Liver (tissue), 9 donors: ENCODE measurements around the gene ERBB4. TPM values are rescaled to one million over a fixed set of nuclear protein-coding genes. Genes with fewer than 3 reads are reported as not detected.

Source experiments
- DNase-seq: peaks from one replicate; pipeline ENCODE4 v3.0.0-alpha.2; 2017; ENCODE audit warnings: low spot score
- H3K27ac ChIP-seq, 2 donors: one replicate each; pipeline ENCODE4 v1.7.0; 2013; ENCODE audit warnings: inconsistent platforms in 2 of 2, low read length in 2 of 2, control low read depth in 1 of 2, low read depth in 1 of 2, mild to moderate bottlenecking in 1 of 2
- H3K27me3 ChIP-seq, 4 donors: one replicate each; pipeline versions ENCODE4 v1.6.1 to v1.7.0; 2013; ENCODE audit warnings: low read length in 3 of 4, inconsistent platforms in 1 of 4, mild to moderate bottlenecking in 1 of 4, moderate library complexity in 1 of 4; ENCODE audit not compliant: control insufficient read depth in 4 of 4, insufficient read depth in 4 of 4
- H3K36me3 ChIP-seq, 4 donors: one replicate each; pipeline versions ENCODE4 v1.6.1 to v1.7.0; 2013; ENCODE audit warnings: low read length in 3 of 4, mild to moderate bottlenecking in 3 of 4, low read depth in 1 of 4, moderate library complexity in 1 of 4; ENCODE audit not compliant: control insufficient read depth in 4 of 4, insufficient read depth in 3 of 4
- H3K4me1 ChIP-seq, 4 donors: one replicate each; pipeline versions ENCODE4 v1.6.1 to v1.7.0; 2013; ENCODE audit warnings: low read length in 3 of 4, mild to moderate bottlenecking in 3 of 4, moderate library complexity in 1 of 4; ENCODE audit not compliant: control insufficient read depth in 4 of 4, insufficient read depth in 4 of 4
- H3K4me3 ChIP-seq, 3 donors: one replicate each; pipeline versions ENCODE4 v1.6.1 to v1.7.0; 2013; ENCODE audit warnings: low read length in 3 of 3, control low read depth in 1 of 3, low read depth in 1 of 3, mild to moderate bottlenecking in 1 of 3
- H3K9ac ChIP-seq, 2 donors: one replicate each; pipeline ENCODE4 v1.7.0; 2013; ENCODE audit warnings: low read length in 2 of 2, mild to moderate bottlenecking in 2 of 2, moderate library complexity in 2 of 2, control low read depth in 1 of 2, low read depth in 1 of 2
- H3K9me3 ChIP-seq, 4 donors: one replicate each; pipeline versions ENCODE4 v1.6.1 to v1.7.0; 2013; ENCODE audit warnings: low read length in 3 of 4; ENCODE audit not compliant: control insufficient read depth in 4 of 4
- CTCF ChIP-seq: fragments of 150-350 bp; IDR thresholded peaks from 2 replicates; pipeline ENCODE4 v1.5.1; 2017; ENCODE audit warnings: improper control_type of control experiment, low read depth, low read length; ENCODE audit not compliant: missing input control
- EGR1 ChIP-seq, 2 donors: IDR thresholded peaks; 2 replicates each; pipeline ENCODE4 v1.6.1; 2016 to 2018; ENCODE audit warnings: antibody characterized with exemption in 2 of 2, low read depth in 2 of 2
- FOXA1 ChIP-seq: IDR thresholded peaks from 2 replicates; pipeline ENCODE4 v1.6.1; 2016; ENCODE audit warnings: antibody characterized with exemption
- FOXA2 ChIP-seq: IDR thresholded peaks from 2 replicates; pipeline ENCODE4 v1.6.1; 2016; ENCODE audit warnings: antibody characterized with exemption
- GABPA ChIP-seq, 2 donors: IDR thresholded peaks in 1 of 2; conservative IDR thresholded peaks in 1 of 2; 2 replicates each; pipeline ENCODE4 v1.6.1; 2016; ENCODE audit warnings: antibody characterized with exemption in 2 of 2, mild to moderate bottlenecking in 1 of 2, moderate library complexity in 1 of 2
- HNF4G ChIP-seq: IDR thresholded peaks from 2 replicates; pipeline ENCODE4 v1.6.1; 2016; ENCODE audit warnings: antibody characterized with exemption
- JUND ChIP-seq, 2 donors: IDR thresholded peaks; 2 replicates each; pipeline ENCODE4 v1.6.1; 2016; ENCODE audit warnings: antibody characterized with exemption in 2 of 2
- MAX ChIP-seq: IDR thresholded peaks from 2 replicates; pipeline ENCODE4 v1.6.1; 2016; ENCODE audit warnings: antibody characterized with exemption
- RXRA ChIP-seq, 2 donors: IDR thresholded peaks; 2 replicates each; pipeline ENCODE4 v1.6.1; 2017 to 2018; ENCODE audit warnings: antibody characterized with exemption in 2 of 2, mild to moderate bottlenecking in 1 of 2
- TAF1 ChIP-seq: conservative IDR thresholded peaks from 2 replicates; pipeline ENCODE4 v1.6.1; 2016; ENCODE audit warnings: antibody characterized with exemption, mild to moderate bottlenecking
- YY1 ChIP-seq: IDR thresholded peaks from 2 replicates; pipeline ENCODE4 v1.6.1; 2016; ENCODE audit warnings: antibody characterized with exemption, mild to moderate bottlenecking
- WGBS: extraction: QIAGEN DNeasy Blood & Tissue Kit; methylation state at CpG from one replicate; pipeline ENCODE4 v1.1.7; 2013; 5-methylcytosine and 5-hydroxymethylcytosine counted together
- polyA plus RNA-seq, 2 donors: library from polyadenylated mRNA; stranded (reverse) in 1 of 2; unstranded in 1 of 2; fragments of 200-250 nt in 1 of 2; fragments of >200 nt in 1 of 2; fragmentation: Nextera tagmentation in 1 of 2; extraction: Ambion mirVana in 1 of 2; gene quantifications; one replicate each; pipeline versions ENCODE4 v1.2.1 to v1.2.3, GENCODE V29; 2013 to 2015
- total RNA-seq, 2 donors: library from RNA; depleted of rRNA; stranded (reverse); fragments of >200 nt; gene quantifications; one replicate each; pipeline ENCODE4 v1.2.3, GENCODE V29; 2014
- TF ChIP-seq, protein P1 (sequence below): IDR thresholded peaks from 2 replicates; pipeline ENCODE4 v1.6.1; 2016; ENCODE audit warnings: antibody characterized with exemption, mild to moderate bottlenecking
- TF ChIP-seq, protein P2 (sequence below): IDR thresholded peaks from 2 replicates; pipeline ENCODE4 v1.6.1; 2016; ENCODE audit warnings: antibody characterized with exemption
- TF ChIP-seq, protein P3 (sequence below): IDR thresholded peaks from 2 replicates; pipeline ENCODE4 v1.6.1; 2016; ENCODE audit warnings: antibody characterized with exemption
- donor health status: healthy.
- donor health status: healthy.
- donor health status: healthy.
- donor health status: healthy.
- donor health status: healthy.

ERBB4 gene
- total and polyA plus RNA-seq, 4 donors = 0.03 to 0.42 TPM; not detected in 2

DNA sequence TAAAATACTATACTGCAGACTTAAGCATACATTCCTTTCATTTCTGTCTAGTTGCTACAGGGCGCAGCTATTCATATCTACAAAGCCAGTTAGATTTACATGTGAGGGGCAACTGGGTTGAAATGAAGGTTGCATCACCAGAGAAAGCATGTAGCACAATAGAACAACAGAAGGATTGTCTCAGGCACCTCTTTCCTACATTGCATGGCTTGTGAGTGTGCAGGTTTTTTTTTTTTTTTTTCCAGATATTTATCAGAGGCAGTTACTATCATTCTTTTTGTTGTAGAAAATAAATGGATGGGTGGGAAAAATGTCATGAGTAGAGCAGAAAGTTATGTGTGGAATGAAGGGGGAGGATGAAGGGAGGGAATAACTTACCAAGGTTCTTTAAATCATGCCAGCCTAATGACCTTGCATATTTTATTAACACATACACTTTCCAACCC, 86.8 kb downstream of the ERBB4 start:
- H3K9me3 ChIP-seq = no peaks in the 10 kb centered on the region
- no peaks in the 10 kb centered on the region for H3K4me1 ChIP-seq
- H3K27me3 ChIP-seq = no peaks in the 10 kb centered on the region
- no peaks in the 10 kb centered on the region for H3K36me3 ChIP-seq
- 35% methylated on average over 1 of the region's 1 CpG for WGBS
- H3K9ac ChIP-seq = no peak overlapping the region
- TF ChIP-seq, protein P1, sequence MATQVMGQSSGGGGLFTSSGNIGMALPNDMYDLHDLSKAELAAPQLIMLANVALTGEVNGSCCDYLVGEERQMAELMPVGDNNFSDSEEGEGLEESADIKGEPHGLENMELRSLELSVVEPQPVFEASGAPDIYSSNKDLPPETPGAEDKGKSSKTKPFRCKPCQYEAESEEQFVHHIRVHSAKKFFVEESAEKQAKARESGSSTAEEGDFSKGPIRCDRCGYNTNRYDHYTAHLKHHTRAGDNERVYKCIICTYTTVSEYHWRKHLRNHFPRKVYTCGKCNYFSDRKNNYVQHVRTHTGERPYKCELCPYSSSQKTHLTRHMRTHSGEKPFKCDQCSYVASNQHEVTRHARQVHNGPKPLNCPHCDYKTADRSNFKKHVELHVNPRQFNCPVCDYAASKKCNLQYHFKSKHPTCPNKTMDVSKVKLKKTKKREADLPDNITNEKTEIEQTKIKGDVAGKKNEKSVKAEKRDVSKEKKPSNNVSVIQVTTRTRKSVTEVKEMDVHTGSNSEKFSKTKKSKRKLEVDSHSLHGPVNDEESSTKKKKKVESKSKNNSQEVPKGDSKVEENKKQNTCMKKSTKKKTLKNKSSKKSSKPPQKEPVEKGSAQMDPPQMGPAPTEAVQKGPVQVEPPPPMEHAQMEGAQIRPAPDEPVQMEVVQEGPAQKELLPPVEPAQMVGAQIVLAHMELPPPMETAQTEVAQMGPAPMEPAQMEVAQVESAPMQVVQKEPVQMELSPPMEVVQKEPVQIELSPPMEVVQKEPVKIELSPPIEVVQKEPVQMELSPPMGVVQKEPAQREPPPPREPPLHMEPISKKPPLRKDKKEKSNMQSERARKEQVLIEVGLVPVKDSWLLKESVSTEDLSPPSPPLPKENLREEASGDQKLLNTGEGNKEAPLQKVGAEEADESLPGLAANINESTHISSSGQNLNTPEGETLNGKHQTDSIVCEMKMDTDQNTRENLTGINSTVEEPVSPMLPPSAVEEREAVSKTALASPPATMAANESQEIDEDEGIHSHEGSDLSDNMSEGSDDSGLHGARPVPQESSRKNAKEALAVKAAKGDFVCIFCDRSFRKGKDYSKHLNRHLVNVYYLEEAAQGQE = no peak
- TF ChIP-seq, protein P2, sequence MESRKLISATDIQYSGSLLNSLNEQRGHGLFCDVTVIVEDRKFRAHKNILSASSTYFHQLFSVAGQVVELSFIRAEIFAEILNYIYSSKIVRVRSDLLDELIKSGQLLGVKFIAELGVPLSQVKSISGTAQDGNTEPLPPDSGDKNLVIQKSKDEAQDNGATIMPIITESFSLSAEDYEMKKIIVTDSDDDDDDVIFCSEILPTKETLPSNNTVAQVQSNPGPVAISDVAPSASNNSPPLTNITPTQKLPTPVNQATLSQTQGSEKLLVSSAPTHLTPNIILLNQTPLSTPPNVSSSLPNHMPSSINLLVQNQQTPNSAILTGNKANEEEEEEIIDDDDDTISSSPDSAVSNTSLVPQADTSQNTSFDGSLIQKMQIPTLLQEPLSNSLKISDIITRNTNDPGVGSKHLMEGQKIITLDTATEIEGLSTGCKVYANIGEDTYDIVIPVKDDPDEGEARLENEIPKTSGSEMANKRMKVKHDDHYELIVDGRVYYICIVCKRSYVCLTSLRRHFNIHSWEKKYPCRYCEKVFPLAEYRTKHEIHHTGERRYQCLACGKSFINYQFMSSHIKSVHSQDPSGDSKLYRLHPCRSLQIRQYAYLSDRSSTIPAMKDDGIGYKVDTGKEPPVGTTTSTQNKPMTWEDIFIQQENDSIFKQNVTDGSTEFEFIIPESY = no peak
- TF ChIP-seq FOXA1 = no peak
- TF ChIP-seq MAX = no peak
- TF ChIP-seq FOXA2 = no peak
- TF ChIP-seq GABPA (IDR thresholded peaks at IDR 0.05 in 1 of 2, conservative IDR thresholded peaks at IDR 0.05 in 1 of 2) = no peak
- no peak for TF ChIP-seq YY1
- no peak for TF ChIP-seq HNF4G
- no peak for TF ChIP-seq CTCF
- TF ChIP-seq TAF1 = no peak
- TF ChIP-seq, protein P3, sequence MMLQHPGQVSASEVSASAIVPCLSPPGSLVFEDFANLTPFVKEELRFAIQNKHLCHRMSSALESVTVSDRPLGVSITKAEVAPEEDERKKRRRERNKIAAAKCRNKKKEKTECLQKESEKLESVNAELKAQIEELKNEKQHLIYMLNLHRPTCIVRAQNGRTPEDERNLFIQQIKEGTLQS = no peak
- TF ChIP-seq EGR1 (IDR thresholded peaks at IDR 0.05; ENCODE audit: low read depth in 2 of 2) = no peak
- TF ChIP-seq RXRA (IDR thresholded peaks at IDR 0.05) = no peak
- no peak overlapping the region for H3K4me3 ChIP-seq
- H3K27ac ChIP-seq = no peak overlapping the region
- DNase-seq = no peak

DNA sequence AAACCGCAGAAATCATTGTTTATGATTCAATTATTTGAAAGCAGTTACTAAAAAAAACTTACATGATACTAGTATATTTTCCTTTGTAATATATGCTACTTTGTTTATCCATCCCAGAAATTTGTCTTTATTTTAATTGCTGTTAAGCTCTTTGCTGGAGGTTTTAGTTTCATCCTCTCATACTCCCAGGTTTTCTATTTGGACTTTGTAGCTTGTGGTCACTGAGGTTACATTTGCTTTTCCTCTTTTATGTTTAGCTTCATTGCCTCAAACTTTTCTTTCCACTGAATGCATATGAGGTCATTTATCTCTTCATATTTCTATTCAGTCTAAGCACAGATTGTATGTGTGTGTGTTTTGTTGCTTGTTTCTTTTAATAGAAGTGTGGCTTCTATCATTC, 89.9 kb downstream of the ERBB4 start:
- Histone ChIP-seq H3K4me1 (no peaks in the 10 kb centered on the region), H3K9ac (no peak overlapping the region), H3K27ac (no peak overlapping the region), H3K27me3 (no peaks in the 10 kb centered on the region), H3K9me3 (peaks cover 0 to 3% (median 0%) of the 10 kb centered on the region in 4 donors), H3K36me3 (no peaks in the 10 kb centered on the region), H3K4me3 (no peak overlapping the region)
- WGBS = 70% methylated on average over 1 of the region's 1 CpG
- DNase-seq = no peak
- TF ChIP-seq HNF4G (no peak), JUND (IDR thresholded peaks at IDR 0.05) (no peak), FOXA1 (no peak), EGR1 (IDR thresholded peaks at IDR 0.05; ENCODE audit: low read depth in 2 of 2) (no peak), FOXA2 (no peak), CTCF (no peak)
- TF ChIP-seq, protein P2 = no peak
